MG63 (cell line): Measurements from ENCODE around the gene AKR7A3. TPM values are rescaled to one million over a fixed set of nuclear protein-coding genes. Genes with fewer than 3 reads are reported as not detected.

Experiments
- DNase-seq: peaks from one replicate; pipeline ENCODE4 v3.0.0-alpha.2; 2020
- H3K27me3 ChIP-seq: fragments of 250-450 bp; sonication (Bioruptor Pico); 2 replicates; pipeline ENCODE4 v1.5.1; 2020; ENCODE audit warnings: mild to moderate bottlenecking, moderate library complexity
- H3K36me3 ChIP-seq: fragments of 250-450 bp; sonication (Bioruptor Pico); 2 replicates; pipeline ENCODE4 v1.5.1; 2020; ENCODE audit warnings: mild to moderate bottlenecking, moderate library complexity
- H3K4me3 ChIP-seq: fragments of 250-450 bp; sonication (Bioruptor Pico); 2 replicates; pipeline ENCODE4 v1.5.1; 2020; ENCODE audit warnings: mild to moderate bottlenecking, moderate library complexity
- H3K9me3 ChIP-seq: fragments of 250-450 bp; sonication (Bioruptor Pico); 2 replicates; pipeline ENCODE4 v1.5.1; 2020; ENCODE audit warnings: mild to moderate bottlenecking, moderate library complexity
- total RNA-seq: library from RNA; depleted of rRNA; stranded (reverse); fragments of >200 nt; shearing (Covaris generic); gene quantifications from 2 replicates; pipeline ENCODE4 v1.2.3, GENCODE V29; 2014; ENCODE audit warnings: low replicate concordance

The AKR7A3 gene
- total RNA-seq, 1 experiment from 2014 or later = 0.95 TPM

- Histone ChIP-seq H3K27me3 (no peaks in the 10 kb centered on the region), H3K9me3 (no peaks in the 10 kb centered on the region), H3K36me3 (peaks cover 14% of the 10 kb centered on the region), H3K4me3 (no peak overlapping the region)
- DNase-seq = no peak
These were observed 36.1 kb upstream of the AKR7A3 start for GRCh38 chr1:19324665-19324990.

- Histone ChIP-seq H3K4me3 (no peak overlapping the region), H3K27me3 (no peaks in the 10 kb centered on the region), H3K9me3 (no peaks in the 10 kb centered on the region), H3K36me3 (peaks cover 14% of the 10 kb centered on the region)
- DNase-seq = no peak
These were observed 35.6 kb upstream of the AKR7A3 start for GRCh38 chr1:19323987-19324664.

- peaks cover 22% of the 10 kb centered on the region for H3K36me3 ChIP-seq
- no peaks in the 10 kb centered on the region for H3K9me3 ChIP-seq
- no peak for DNase-seq
- H3K27me3 ChIP-seq = no peaks in the 10 kb centered on the region
- no peak overlapping the region for H3K4me3 ChIP-seq
These were observed 33.9 kb upstream of the AKR7A3 start for GRCh38 chr1:19322481-19322880.

GRCh38 chr1:19321071-19321470 is 32.5 kb upstream of the AKR7A3 start:
- peaks cover 17% of the 10 kb centered on the region for H3K36me3 ChIP-seq
- no peak for DNase-seq

GRCh38 chr1:19319196-19319595 is 30.6 kb upstream of the AKR7A3 start:
- no peak for DNase-seq
- Histone ChIP-seq H3K4me3 (no peak overlapping the region), H3K9me3 (no peaks in the 10 kb centered on the region), H3K27me3 (no peaks in the 10 kb centered on the region), H3K36me3 (peaks cover 10% of the 10 kb centered on the region)

More at GRCh38 chr1:19321071-19321470, 32.5 kb upstream of the AKR7A3 start:
- Histone ChIP-seq H3K27me3 (no peaks in the 10 kb centered on the region), H3K4me3 (no peak overlapping the region), H3K9me3 (no peaks in the 10 kb centered on the region)

GRCh38 chr1:19317126-19317910 is 28.7 kb upstream of the AKR7A3 start:
- peaks cover 10% of the 10 kb centered on the region for H3K36me3 ChIP-seq
- no peaks in the 10 kb centered on the region for H3K9me3 ChIP-seq
- no peak overlapping the region for H3K4me3 ChIP-seq
- no peaks in the 10 kb centered on the region for H3K27me3 ChIP-seq
- DNase-seq = no peak

GRCh38 chr1:19315378-19316198 is 27.0 kb upstream of the AKR7A3 start:
- Histone ChIP-seq H3K36me3 (peaks cover 10% of the 10 kb centered on the region), H3K4me3 (no peak overlapping the region), H3K27me3 (no peaks in the 10 kb centered on the region), H3K9me3 (no peaks in the 10 kb centered on the region)
- DNase-seq = no peak

- Histone ChIP-seq H3K36me3 (peaks cover 13% of the 10 kb centered on the region), H3K4me3 (no peak overlapping the region), H3K9me3 (no peaks in the 10 kb centered on the region), H3K27me3 (no peaks in the 10 kb centered on the region)
- no peak for DNase-seq
These were observed 25.7 kb upstream of the AKR7A3 start for GRCh38 chr1:19313961-19314882.

GRCh38 chr1:19313636-19313959 is 25.0 kb upstream of the AKR7A3 start:
- Histone ChIP-seq H3K9me3 (no peaks in the 10 kb centered on the region), H3K36me3 (peaks cover 16% of the 10 kb centered on the region), H3K4me3 (no peak overlapping the region), H3K27me3 (no peaks in the 10 kb centered on the region)
- DNase-seq = no peak

GRCh38 chr1:19312782-19313635 is 24.4 kb upstream of the AKR7A3 start:
- peaks cover 17% of the 10 kb centered on the region for H3K36me3 ChIP-seq
- DNase-seq = no peak
- no peaks in the 10 kb centered on the region for H3K27me3 ChIP-seq
- H3K4me3 ChIP-seq = peak overlapping the region; percentile 95
- no peaks in the 10 kb centered on the region for H3K9me3 ChIP-seq

- Histone ChIP-seq H3K4me3 (peak within 1 kb of the TSS; percentile 95), H3K36me3 (peaks cover 17% of the 10 kb centered on the region), H3K27me3 (no peaks in the 10 kb centered on the region), H3K9me3 (no peaks in the 10 kb centered on the region)
- DNase-seq = peak; percentile 89
These were observed 23.6 kb upstream of the AKR7A3 start, which contains the start of the genes AKR7A2 and SLC66A1 for GRCh38 chr1:19311931-19312781. Gene AKR7A2 (minus strand): TSS chr1:19312144. CDS start chr1:19312124, 20 bp downstream. Gene SLC66A1 (plus strand): TSS chr1:19312326. CDS start chr1:19317678, 5,352 bp downstream.

GRCh38 chr1:19311503-19311930 is 22.9 kb upstream of the AKR7A3 start:
- peak overlapping the region; percentile 95 for H3K4me3 ChIP-seq
- H3K9me3 ChIP-seq = no peaks in the 10 kb centered on the region
- H3K27me3 ChIP-seq = no peaks in the 10 kb centered on the region
- H3K36me3 ChIP-seq = peaks cover 17% of the 10 kb centered on the region
- DNase-seq = no peak

GRCh38 chr1:19310720-19311502 is 22.3 kb upstream of the AKR7A3 start:
- Histone ChIP-seq H3K36me3 (peaks cover 18% of the 10 kb centered on the region), H3K27me3 (no peaks in the 10 kb centered on the region), H3K9me3 (no peaks in the 10 kb centered on the region), H3K4me3 (peak overlapping the region; percentile 95)
- DNase-seq = no peak

- H3K4me3 ChIP-seq = no peak overlapping the region
- no peaks in the 10 kb centered on the region for H3K9me3 ChIP-seq
- H3K36me3 ChIP-seq = peaks cover 26% of the 10 kb centered on the region
- DNase-seq = no peak
- H3K27me3 ChIP-seq = no peaks in the 10 kb centered on the region
These were observed 21.5 kb upstream of the AKR7A3 start for GRCh38 chr1:19310061-19310460.
